SU-DHL-6 (cell line): Measurements from ENCODE around the gene ELL3.

Experiments used
- H2AFZ ChIP-seq: fragments of 200-600 bp; sonication (generic); 2 replicates; pipeline ENCODE4 v1.6.1; 2014; ENCODE audit warnings: low read depth, mild to moderate bottlenecking, moderate library complexity, mixed read lengths, antibody characterized with exemption, low read length; ENCODE audit not compliant: severe bottlenecking
- H3F3A ChIP-seq: fragments of 200-600 bp; shearing (Covaris generic); 2 replicates; pipeline ENCODE4 v1.6.0; 2016; ENCODE audit warnings: antibody characterized with exemption, mild to moderate bottlenecking; ENCODE audit not compliant: insufficient read depth
- H3K27ac ChIP-seq: fragments of 200-600 bp; sonication (generic); 2 replicates; pipeline ENCODE4 v1.5.1; 2016; ENCODE audit warnings: low read depth, mild to moderate bottlenecking, low read length, moderate library complexity, mixed read lengths
- H3K27me3 ChIP-seq: fragments of 200-600 bp; sonication (generic), shearing (Covaris generic); 2 replicates; pipeline ENCODE4 v1.6.0; 2014; ENCODE audit warnings: mild to moderate bottlenecking, low read length
- H3K36me3 ChIP-seq: fragments of 200-600 bp; sonication (generic); 2 replicates; pipeline ENCODE4 v1.6.1; 2014; ENCODE audit warnings: mild to moderate bottlenecking, low read length, mixed read lengths
- H3K4me2 ChIP-seq: fragments of 300-600, 200-600 bp; shearing (Covaris generic), sonication (generic); 2 replicates; pipeline ENCODE4 v1.6.0; 2014; ENCODE audit warnings: low read length, low read depth, mild to moderate bottlenecking; ENCODE audit not compliant: poor library complexity, severe bottlenecking
- H3K4me3 ChIP-seq: fragments of 200-600 bp; sonication (generic); 2 replicates; pipeline ENCODE4 v1.5.1; 2014; ENCODE audit warnings: antibody characterized with exemption, low read length, mild to moderate bottlenecking, mixed read lengths; ENCODE audit not compliant: insufficient read depth, poor library complexity, severe bottlenecking
- H3K79me2 ChIP-seq: fragments of 200-600 bp; sonication (generic); 2 replicates; pipeline ENCODE4 v1.6.1; 2014; ENCODE audit warnings: mild to moderate bottlenecking, low read length, moderate library complexity; ENCODE audit not compliant: insufficient read depth
- H3K9ac ChIP-seq: fragments of 200-600 bp; sonication (generic); 2 replicates; pipeline ENCODE4 v1.7.0; 2014; ENCODE audit warnings: mild to moderate bottlenecking, low read length
- H3K9me2 ChIP-seq: fragments of 200-600 bp; sonication (generic); replicated peaks from 2 replicates; pipeline ENCODE4 v1.6.1; 2014; ENCODE audit warnings: low read length; ENCODE audit not compliant: insufficient read depth
- H3K9me3 ChIP-seq: fragments of 200-600 bp; sonication (generic); 2 replicates; pipeline ENCODE4 v1.6.1; 2014; ENCODE audit warnings: low read length, mixed read lengths; ENCODE audit not compliant: insufficient read depth
- H4K20me1 ChIP-seq: fragments of 200-600 bp; sonication (generic); 2 replicates; pipeline ENCODE4 v1.6.1; 2014; ENCODE audit warnings: low read depth, mild to moderate bottlenecking, antibody characterized with exemption, low read length, moderate library complexity, mixed read lengths
- EZH2phosphoT487 ChIP-seq: fragments of 200-600 bp; sonication (generic), shearing (Covaris generic); conservative IDR thresholded peaks from 2 replicates; pipeline ENCODE4 v1.6.1; 2018; ENCODE audit warnings: mild to moderate bottlenecking, antibody characterized with exemption, low read length, moderate library complexity, mixed read lengths
- TF ChIP-seq, protein P1 (sequence below): fragments of 200-600 bp; sonication (generic); IDR thresholded peaks from one replicate; pipeline ENCODE4 v1.5.1; 2017; ENCODE audit warnings: antibody characterized with exemption, mild to moderate bottlenecking, low read length, moderate library complexity; ENCODE audit not compliant: insufficient read depth, poor library complexity, severe bottlenecking

The ELL3 gene

GRCh38 chr15:43791993-43792760, 15.4 kb upstream of the ELL3 start, which contains the start of gene SERF2:
Gene SERF2 (plus strand): TSS chr15:43792320. CDS start chr15:43792377, 57 bp downstream.
- H3K36me3 ChIP-seq, result peaks cover 11% of the 10 kb centered on the region
- peak within 1 kb of the TSS; percentile 72 for H3K4me3 ChIP-seq
- no peaks in the 10 kb centered on the region for H3K9me3 ChIP-seq
- peaks cover 72% of the 10 kb centered on the region for H3F3A ChIP-seq
- no peaks in the 10 kb centered on the region for H3K9me2 ChIP-seq
- TF ChIP-seq, protein P1, sequence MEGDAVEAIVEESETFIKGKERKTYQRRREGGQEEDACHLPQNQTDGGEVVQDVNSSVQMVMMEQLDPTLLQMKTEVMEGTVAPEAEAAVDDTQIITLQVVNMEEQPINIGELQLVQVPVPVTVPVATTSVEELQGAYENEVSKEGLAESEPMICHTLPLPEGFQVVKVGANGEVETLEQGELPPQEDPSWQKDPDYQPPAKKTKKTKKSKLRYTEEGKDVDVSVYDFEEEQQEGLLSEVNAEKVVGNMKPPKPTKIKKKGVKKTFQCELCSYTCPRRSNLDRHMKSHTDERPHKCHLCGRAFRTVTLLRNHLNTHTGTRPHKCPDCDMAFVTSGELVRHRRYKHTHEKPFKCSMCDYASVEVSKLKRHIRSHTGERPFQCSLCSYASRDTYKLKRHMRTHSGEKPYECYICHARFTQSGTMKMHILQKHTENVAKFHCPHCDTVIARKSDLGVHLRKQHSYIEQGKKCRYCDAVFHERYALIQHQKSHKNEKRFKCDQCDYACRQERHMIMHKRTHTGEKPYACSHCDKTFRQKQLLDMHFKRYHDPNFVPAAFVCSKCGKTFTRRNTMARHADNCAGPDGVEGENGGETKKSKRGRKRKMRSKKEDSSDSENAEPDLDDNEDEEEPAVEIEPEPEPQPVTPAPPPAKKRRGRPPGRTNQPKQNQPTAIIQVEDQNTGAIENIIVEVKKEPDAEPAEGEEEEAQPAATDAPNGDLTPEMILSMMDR, result no peak
- TF ChIP-seq EZH2phosphoT487, result no peak
- peak within 1 kb of the TSS; percentile 90 for H3K9ac ChIP-seq
- H3K27ac ChIP-seq, result peak within 1 kb of the TSS; percentile 99
- no peaks in the 10 kb centered on the region for H4K20me1 ChIP-seq
- peak within 1 kb of the TSS; percentile 70 for H3K4me2 ChIP-seq
- no peaks in the 10 kb centered on the region for H3K27me3 ChIP-seq
- H2AFZ ChIP-seq, result no peak within 1 kb of the TSS
- peaks cover 26% of the 10 kb centered on the region for H3K79me2 ChIP-seq

- peaks cover 7% of the 10 kb centered on the region for H3K36me3 ChIP-seq
- H2AFZ ChIP-seq, result no peak overlapping the region
- no peak overlapping the region for H3K4me3 ChIP-seq
- peak overlapping the region; percentile 65 for H3K4me2 ChIP-seq
- H3K27me3 ChIP-seq, result no peaks in the 10 kb centered on the region
- H4K20me1 ChIP-seq, result no peaks in the 10 kb centered on the region
- peak overlapping the region; percentile 99 for H3K27ac ChIP-seq
- no peaks in the 10 kb centered on the region for H3K9me3 ChIP-seq
- peaks cover 50% of the 10 kb centered on the region for H3F3A ChIP-seq
- no peak for TF ChIP-seq EZH2phosphoT487
- TF ChIP-seq, protein P1, result no peak
- H3K9me2 ChIP-seq, result no peaks in the 10 kb centered on the region
- H3K79me2 ChIP-seq, result peaks cover 21% of the 10 kb centered on the region
- peak overlapping the region; percentile 50 for H3K9ac ChIP-seq
Observed at GRCh38 chr15:43789409-43789808, 12.6 kb upstream of the ELL3 start.

- Histone ChIP-seq H3K27ac (peak overlapping the region; percentile 53), H3F3A (peaks cover 58% of the 10 kb centered on the region), H3K9me2 (no peaks in the 10 kb centered on the region), H3K4me3 (no peak overlapping the region), H3K36me3 (peaks cover 12% of the 10 kb centered on the region), H3K79me2 (peaks cover 27% of the 10 kb centered on the region), H3K9ac (no peak overlapping the region; the same call in 1 of the 2 replicates), H3K27me3 (no peaks in the 10 kb centered on the region), H3K9me3 (no peaks in the 10 kb centered on the region), H3K4me2 (peak overlapping the region; percentile 31), H4K20me1 (no peaks in the 10 kb centered on the region), H2AFZ (no peak overlapping the region)
- TF ChIP-seq, protein P1, result no peak
- TF ChIP-seq EZH2phosphoT487, result no peak
Observed at GRCh38 chr15:43779016-43779415, 2.2 kb upstream of the ELL3 start.
